ENCODE results near the gene PTRHD1.

PTRHD1 gene

GRCh38 chr2:24754985-24755705 lies 38.0 kb downstream of the PTRHD1 start:
- no peak for DNase-seq (ENCODE audit: extremely low read depth, insufficient read length)

GRCh38 chr2:24749069-24749691 lies 44.0 kb downstream of the PTRHD1 start:
- TF ChIP-seq CTCF (IDR thresholded peaks at IDR 0.05; ENCODE audit: insufficient read depth, low read length, poor library complexity, severe bottlenecking) = no peak
- H3K4me3 ChIP-seq (replicated peaks; ENCODE audit: low read depth, low read length) = no peak overlapping the region
- H3K36me3 ChIP-seq (ENCODE audit: control insufficient read depth, insufficient read depth, low read length) = no peaks in the 10 kb centered on the region; the same call in none of the 2 replicates
- DNase-seq (ENCODE audit: extremely low read depth, insufficient read length) = no peak
- no peaks in the 10 kb centered on the region for H3K27me3 ChIP-seq (replicated peaks; ENCODE audit: control insufficient read depth, insufficient read depth, low read length)

More at GRCh38 chr2:24754985-24755705, 38.0 kb downstream of the PTRHD1 start:
- TF ChIP-seq CTCF (IDR thresholded peaks at IDR 0.05; ENCODE audit: insufficient read depth, low read length, poor library complexity, severe bottlenecking) = no peak
- Histone ChIP-seq H3K36me3 (ENCODE audit: control insufficient read depth, insufficient read depth, low read length) (peaks cover 3% of the 10 kb centered on the region), H3K4me3 (replicated peaks; ENCODE audit: low read depth, low read length) (no peak overlapping the region), H3K27me3 (replicated peaks; ENCODE audit: control insufficient read depth, insufficient read depth, low read length) (no peaks in the 10 kb centered on the region)

- no peaks in the 10 kb centered on the region for H3K27me3 ChIP-seq (replicated peaks; ENCODE audit: control insufficient read depth, insufficient read depth, low read length)
- H3K4me3 ChIP-seq (replicated peaks; ENCODE audit: low read depth, low read length) = no peak overlapping the region
- no peak for TF ChIP-seq CTCF (IDR thresholded peaks at IDR 0.05; ENCODE audit: insufficient read depth, low read length, poor library complexity, severe bottlenecking)
- H3K36me3 ChIP-seq (ENCODE audit: control insufficient read depth, insufficient read depth, low read length) = no peaks in the 10 kb centered on the region; the same call in none of the 2 replicates
- no peak for DNase-seq (ENCODE audit: extremely low read depth, insufficient read length)
These were observed 45.9 kb downstream of the PTRHD1 start for GRCh38 chr2:24747299-24747698.

GRCh38 chr2:24745825-24746224 lies 47.4 kb downstream of the PTRHD1 start:
- Histone ChIP-seq H3K27me3 (replicated peaks; ENCODE audit: control insufficient read depth, insufficient read depth, low read length) (no peaks in the 10 kb centered on the region), H3K36me3 (ENCODE audit: control insufficient read depth, insufficient read depth, low read length) (peaks cover 5% of the 10 kb centered on the region), H3K4me3 (replicated peaks; ENCODE audit: low read depth, low read length) (no peak overlapping the region)
- no peak for DNase-seq (ENCODE audit: extremely low read depth, insufficient read length)
- no peak for TF ChIP-seq CTCF (IDR thresholded peaks at IDR 0.05; ENCODE audit: insufficient read depth, low read length, poor library complexity, severe bottlenecking)

- Histone ChIP-seq H3K4me3 (replicated peaks; ENCODE audit: low read depth, low read length) (no peak overlapping the region), H3K36me3 (ENCODE audit: control insufficient read depth, insufficient read depth, low read length) (peaks cover 5% of the 10 kb centered on the region), H3K27me3 (replicated peaks; ENCODE audit: control insufficient read depth, insufficient read depth, low read length) (no peaks in the 10 kb centered on the region)
- TF ChIP-seq CTCF (IDR thresholded peaks at IDR 0.05; ENCODE audit: insufficient read depth, low read length, poor library complexity, severe bottlenecking) = no peak
- no peak for DNase-seq (ENCODE audit: extremely low read depth, insufficient read length)
These were observed 48.8 kb downstream of the PTRHD1 start for GRCh38 chr2:24744356-24744755.

Measured in GM06990 (cell line).